HEK293 (cell line): ENCODE data around the gene HMOX1.
A peak's percentile ranks its signal among the peaks of the same experiment; 100 is the strongest.

Experiments
- CTCF ChIA-PET: fragments of 350-600 bp; formaldehyde crosslinking; extraction: SDS; loops from one replicate; lab custom pipeline; 2021; ENCODE audit warnings: antibody characterized with exemption; lab: Yijun Ruan, JAX
- POLR2A ChIA-PET: fragments of 300-600 bp; formaldehyde crosslinking; extraction: SDS; loops from one replicate; lab custom pipeline; 2020; ENCODE audit warnings: antibody characterized with exemption, inconsistent platforms; lab: Yijun Ruan, JAX
- H3K27ac ChIP-seq: fragments of 200-500 bp; sonication (Bioruptor generic); 2 replicates; pipeline ENCODE4 v1.5.1; 2014; ENCODE audit warnings: low read depth, low read length, control low read depth, inconsistent platforms; ENCODE audit errors: extremely low read depth
- H3K36me3 ChIP-seq, 2 experiments: fragments of 200-500 bp in 1 of 2; sonication (Bioruptor generic) in 1 of 2; 1 replicate in 1 of 2; 2 replicates in 1 of 2; pipeline ENCODE4 v1.5.1; 2014 to 2017; ENCODE audit warnings: inconsistent platforms in 2 of 2, low read length in 2 of 2; ENCODE audit not compliant: control insufficient read depth in 2 of 2, insufficient read depth in 1 of 2
- H3K4me1 ChIP-seq: fragments of 200-500 bp; sonication (Bioruptor generic); 2 replicates; pipeline ENCODE4 v1.5.1; 2014; ENCODE audit warnings: mild to moderate bottlenecking, low read length, inconsistent platforms; ENCODE audit not compliant: control insufficient read depth, insufficient read depth
- H3K4me3 ChIP-seq: 2 replicates; pipeline ENCODE4 v1.5.1; 2011; ENCODE audit warnings: low read depth, mild to moderate bottlenecking, control low read depth, low read length, moderate library complexity
- H3K9me3 ChIP-seq: fragments of 200-500 bp; sonication (Bioruptor generic); 2 replicates; pipeline ENCODE4 v1.5.1; 2014; ENCODE audit warnings: low read depth, low read length, inconsistent platforms; ENCODE audit not compliant: control insufficient read depth, insufficient read depth
- FEZF1 ChIP-seq: fragments of 450-650 bp; formaldehyde crosslinking; IDR thresholded peaks from 2 replicates; pipeline ENCODE4 v1.5.1; 2016; ENCODE audit warnings: missing biosample characterization, missing genetic modification characterization
- GLI2 ChIP-seq: fragments of 450-650 bp; formaldehyde crosslinking; IDR thresholded peaks from 2 replicates; pipeline ENCODE4; 2017; ENCODE audit warnings: missing biosample characterization, missing genetic modification characterization, low read depth, borderline replicate concordance
- KLF16 ChIP-seq: fragments of 450-650 bp; formaldehyde crosslinking; IDR thresholded peaks from 2 replicates; pipeline ENCODE4 v1.5.1; 2017; ENCODE audit warnings: missing biosample characterization, missing genetic modification characterization
- KLF7 ChIP-seq: fragments of 450-650 bp; formaldehyde crosslinking; IDR thresholded peaks from 2 replicates; pipeline ENCODE4 v1.5.1; 2016; ENCODE audit warnings: missing biosample characterization, missing genetic modification characterization, borderline replicate concordance
- OVOL3 ChIP-seq: fragments of 450-650 bp; formaldehyde crosslinking; IDR thresholded peaks from 2 replicates; pipeline ENCODE4 v1.5.1; 2016; ENCODE audit warnings: missing biosample characterization, missing genetic modification characterization
- SCRT1 ChIP-seq: fragments of 450-650 bp; formaldehyde crosslinking; IDR thresholded peaks from 2 replicates; pipeline ENCODE4 v1.5.1; 2016; ENCODE audit warnings: missing biosample characterization, missing genetic modification characterization, borderline replicate concordance
- SETDB1 ChIP-seq: IDR thresholded peaks from one replicate; pipeline ENCODE4 v1.6.1; 2017; ENCODE audit warnings: mild to moderate bottlenecking, low read length, moderate library complexity, mixed read lengths; ENCODE audit not compliant: insufficient read length
- ZBTB8A ChIP-seq: fragments of 450-650 bp; formaldehyde crosslinking; IDR thresholded peaks from 2 replicates; pipeline ENCODE4 v1.5.1; 2016; ENCODE audit warnings: missing biosample characterization, missing genetic modification characterization
- ZNF121 ChIP-seq: fragments of 450-650 bp; formaldehyde crosslinking; IDR thresholded peaks from 2 replicates; pipeline ENCODE4 v1.5.1; 2016; ENCODE audit warnings: missing biosample characterization, missing genetic modification characterization
- ZNF132 ChIP-seq: fragments of 450-650 bp; formaldehyde crosslinking; IDR thresholded peaks from 2 replicates; pipeline ENCODE4 v1.5.1; 2017; ENCODE audit warnings: missing biosample characterization, missing genetic modification characterization, borderline replicate concordance
- ZNF155 ChIP-seq: fragments of 450-650 bp; formaldehyde crosslinking; IDR thresholded peaks from 2 replicates; pipeline ENCODE4 v1.5.1; 2016; ENCODE audit warnings: missing biosample characterization, missing genetic modification characterization
- ZNF184 ChIP-seq: fragments of 450-650 bp; IDR thresholded peaks from 2 replicates; pipeline ENCODE4 v1.5.1; 2018; ENCODE audit warnings: missing biosample characterization, mild to moderate bottlenecking, missing genetic modification characterization
- ZNF214 ChIP-seq: fragments of 450-650 bp; formaldehyde crosslinking; IDR thresholded peaks from 2 replicates; pipeline ENCODE4 v1.5.1; 2017; ENCODE audit warnings: missing biosample characterization, mild to moderate bottlenecking, missing genetic modification characterization, borderline replicate concordance
- ZNF248 ChIP-seq: fragments of 450-650 bp; formaldehyde crosslinking; IDR thresholded peaks from 2 replicates; pipeline ENCODE4 v1.5.1; 2017; ENCODE audit warnings: missing biosample characterization, missing genetic modification characterization
- ZNF274 ChIP-seq, 2 experiments: fragments of 200-500 bp in 1 of 2; fragments of 450-650 bp in 1 of 2; sonication (Bioruptor generic) in 1 of 2; formaldehyde crosslinking in 1 of 2; IDR thresholded peaks; 2 replicates each; pipeline versions ENCODE4 v1.5.1 to v1.6.1; 2014 to 2016; ENCODE audit warnings: borderline replicate concordance in 1 of 2, inconsistent platforms in 1 of 2, low read length in 1 of 2, missing biosample characterization in 1 of 2, missing genetic modification characterization in 1 of 2
- ZNF391 ChIP-seq: fragments of 450-650 bp; formaldehyde crosslinking; IDR thresholded peaks from 2 replicates; pipeline ENCODE4 v1.5.1; 2016; ENCODE audit warnings: low read depth, missing biosample characterization, missing genetic modification characterization, borderline replicate concordance
- ZNF394 ChIP-seq: fragments of 450-650 bp; formaldehyde crosslinking; IDR thresholded peaks from 2 replicates; pipeline ENCODE4 v1.5.1; 2016; ENCODE audit warnings: missing biosample characterization, missing genetic modification characterization, mild to moderate bottlenecking, moderate library complexity, borderline replicate concordance
- ZNF423 ChIP-seq: fragments of 450-650 bp; formaldehyde crosslinking; IDR thresholded peaks from 2 replicates; pipeline ENCODE4 v1.5.1; 2016; ENCODE audit warnings: missing biosample characterization, missing genetic modification characterization
- ZNF610 ChIP-seq: fragments of 450-650 bp; formaldehyde crosslinking; IDR thresholded peaks from 2 replicates; pipeline ENCODE4 v1.5.1; 2016; ENCODE audit warnings: missing biosample characterization, missing genetic modification characterization, borderline replicate concordance
- ZNF654 ChIP-seq: fragments of 450-650 bp; formaldehyde crosslinking; IDR thresholded peaks from 2 replicates; pipeline ENCODE4 v1.5.1; 2016; ENCODE audit warnings: low read depth, missing biosample characterization, missing genetic modification characterization
- ZNF677 ChIP-seq: fragments of 450-650 bp; IDR thresholded peaks from 2 replicates; pipeline ENCODE4 v1.5.0; 2018; ENCODE audit warnings: missing biosample characterization, mild to moderate bottlenecking, missing genetic modification characterization, moderate library complexity

The HMOX1 gene

DNA sequence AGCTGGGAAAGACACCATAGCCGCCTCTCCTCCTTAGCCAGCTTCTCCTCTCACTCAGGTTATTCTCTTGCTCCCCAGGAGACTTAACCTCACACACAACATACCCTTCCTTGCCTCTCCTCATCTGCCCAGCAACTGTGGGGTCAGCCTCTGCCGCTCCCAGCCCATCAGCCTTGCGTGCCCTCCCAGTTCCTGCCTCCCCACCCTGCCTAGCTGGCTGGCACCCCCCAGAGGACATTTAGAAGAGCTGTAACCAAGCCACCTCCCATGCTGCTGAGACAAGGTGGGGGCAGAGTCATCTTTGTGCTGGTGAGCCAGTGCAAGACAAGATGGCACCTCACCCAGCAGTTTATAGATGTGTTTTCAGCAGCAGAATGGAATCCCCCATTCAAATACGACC, 43.0 kb upstream of the HMOX1 start:
- H3K4me3 ChIP-seq = no peak overlapping the region
- TF ChIP-seq ZBTB8A = no peak
- TF ChIP-seq ZNF654 (tag by site-specific recombination) = 0 out of 2 replicates have a peak, but pooled peaks have one; percentile 7
- peak; percentile 51; the same call in 1 of the 2 replicates for TF ChIP-seq ZNF394 (tag by site-specific recombination)
- TF ChIP-seq SCRT1 (tag by site-specific recombination) = no peak
- TF ChIP-seq, all 188 proteins: peak for 2
- no peak overlapping the region for H3K27ac ChIP-seq
- POLR2A ChIA-PET = interaction anchor here (0.8 to 1.4 kb wide), 2 partner anchors 10 to 38 kb away, joined by 3 read pairs; partner anchors contain the start of gene TOM1
- peaks cover 4 to 88% of the 10 kb centered on the region in 2 experiments; a peak in 2 of 3 replicates for H3K36me3 ChIP-seq
- H3K9me3 ChIP-seq = no peaks in the 10 kb centered on the region
- CTCF ChIA-PET = interaction anchor here (0.6 to 1.2 kb wide), 4 partner anchors 16 to 200 kb away, joined by 3 to 4 read pairs (median 4); no protein-coding TSS in a partner anchor
- no peaks in the 10 kb centered on the region for H3K4me1 ChIP-seq

DNA sequence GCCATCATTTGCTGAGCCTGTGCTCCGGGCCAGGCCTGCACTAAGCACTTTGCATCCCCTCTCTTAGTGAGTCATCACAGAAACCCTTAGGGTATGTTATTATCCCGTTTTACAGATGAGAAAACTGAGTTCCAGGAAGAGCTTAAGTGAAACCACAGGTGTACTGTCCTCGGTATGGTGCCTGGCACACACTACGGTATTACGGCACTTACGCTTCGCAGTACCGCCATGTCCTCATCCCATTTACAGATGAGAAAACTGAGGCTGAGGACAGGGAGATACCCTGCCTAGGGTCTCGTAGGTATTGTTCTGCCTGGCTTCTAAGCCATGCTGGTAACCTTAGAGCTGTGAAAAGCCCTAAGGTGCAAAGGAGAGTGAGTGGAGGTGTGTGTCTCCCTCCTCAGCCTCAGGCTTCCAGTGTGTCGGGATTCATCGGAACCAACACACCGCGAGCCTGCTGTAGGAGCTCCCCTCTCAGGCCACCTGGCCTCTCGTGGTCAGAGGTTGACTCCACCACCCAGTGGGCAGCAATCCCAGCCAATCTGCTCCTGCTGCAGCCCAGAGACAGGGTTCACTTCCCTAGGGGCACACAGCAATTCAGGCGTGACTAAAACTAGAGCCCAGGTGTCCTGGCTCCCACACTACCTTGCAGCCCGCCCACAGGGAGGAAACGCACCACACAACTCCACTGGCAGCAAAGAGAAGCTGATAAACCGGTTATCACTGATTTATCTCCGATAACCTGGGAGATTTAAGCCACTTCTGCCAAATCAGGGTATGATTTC, 39.6 kb upstream of the HMOX1 start:
- H3K9me3 ChIP-seq = no peaks in the 10 kb centered on the region
- no peak for TF ChIP-seq ZNF121 (tag by site-specific recombination)
- TF ChIP-seq ZNF274 (IDR thresholded peaks at IDR 0.05; ENCODE audit: low read length) = no peak
- no peak for TF ChIP-seq ZNF274 (tag by site-specific recombination; IDR thresholded peaks at IDR 0.05; ENCODE audit: borderline replicate concordance)
- TF ChIP-seq ZNF184 = no peak
- no peak for TF ChIP-seq FEZF1
- no peak for TF ChIP-seq ZNF610 (tag by site-specific recombination)
- TF ChIP-seq KLF7 (tag by site-specific recombination) = no peak
- TF ChIP-seq ZNF132 (tag by site-specific recombination) = no peak
- no peak for TF ChIP-seq OVOL3
- TF ChIP-seq ZNF423 (tag by site-specific recombination) = no peak
- no peak for TF ChIP-seq SETDB1
- no peak for TF ChIP-seq ZNF677 (tag by site-specific recombination)
- no peak for TF ChIP-seq KLF16
- TF ChIP-seq ZNF391 (tag by site-specific recombination) = no peak
- TF ChIP-seq ZNF155 (tag by site-specific recombination) = no peak
- no peak for TF ChIP-seq GLI2 (tag by site-specific recombination)
- TF ChIP-seq, all 188 proteins: peak for 0
- no peak overlapping the region for H3K4me3 ChIP-seq
- ChIA-PET CTCF (interaction anchor here (1.2 kb wide), 1 partner anchor 10 kb away, joined by 6 read pairs; no protein-coding TSS in a partner anchor), POLR2A (no interaction called here)
- no peak overlapping the region for H3K27ac ChIP-seq
- H3K36me3 ChIP-seq = peaks cover 12 to 81% of the 10 kb centered on the region in 2 experiments; a peak in 2 of 3 replicates
- no peaks in the 10 kb centered on the region for H3K4me1 ChIP-seq

DNA sequence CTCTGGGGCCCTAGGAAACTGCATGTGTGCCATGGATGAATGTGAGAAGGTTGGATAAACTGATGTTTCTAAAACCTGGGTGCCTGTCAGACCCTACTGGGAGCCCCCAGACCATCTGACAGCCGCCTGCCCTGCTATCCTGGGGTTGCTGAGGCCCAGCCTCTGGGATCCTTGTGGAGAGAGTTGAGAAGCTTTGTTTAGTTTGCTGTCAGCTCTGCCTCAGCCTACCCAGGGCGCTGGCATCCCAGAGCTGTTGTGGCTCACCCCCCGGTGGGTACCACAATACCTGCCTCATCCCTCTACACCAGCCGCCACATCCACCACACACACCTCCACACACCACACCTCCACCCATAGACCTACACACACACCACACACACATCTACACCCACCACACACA, 38.5 kb upstream of the HMOX1 start:
- H3K4me1 ChIP-seq = no peaks in the 10 kb centered on the region
- no peak for TF ChIP-seq ZNF214 (tag by site-specific recombination)
- TF ChIP-seq ZNF248 (tag by site-specific recombination) = no peak
- no peak for TF ChIP-seq ZNF394 (tag by site-specific recombination)
- no peak overlapping the region for H3K4me3 ChIP-seq
- ChIA-PET CTCF (no interaction called here), POLR2A (no interaction called here)
- no peak overlapping the region for H3K27ac ChIP-seq
- H3K36me3 ChIP-seq = peaks cover 12 to 72% of the 10 kb centered on the region in 2 experiments; a peak in 2 of 3 replicates
- no peaks in the 10 kb centered on the region for H3K9me3 ChIP-seq
